ENCODE data around the gene FHL1. TPM values are rescaled to one million over a fixed set of nuclear protein-coding genes. Genes with fewer than 3 reads are reported as not detected.

The FHL1 gene
- total RNA-seq, 1 experiment from 2014 or later = 20.0 TPM

DNA sequence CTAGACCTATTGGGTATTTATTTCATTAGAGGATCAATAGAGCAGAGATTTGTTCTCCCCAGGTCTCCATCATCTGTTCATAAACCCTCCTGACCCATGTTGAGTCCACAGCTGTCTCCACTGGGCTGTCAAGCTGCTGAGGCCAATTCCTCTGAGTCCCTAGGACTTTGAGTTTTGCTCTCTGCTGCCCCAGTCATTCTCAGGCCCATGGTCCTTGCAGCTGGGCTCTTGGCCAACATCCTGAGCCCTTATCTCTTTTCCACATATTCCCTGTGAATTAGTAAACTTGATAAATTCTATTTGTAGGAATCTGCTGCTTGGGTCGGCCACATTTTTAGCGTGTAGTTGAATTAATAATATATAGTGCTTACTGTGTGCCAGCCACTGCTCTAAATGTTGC is 41.9 kb downstream of the FHL1 start:
- Histone ChIP-seq H3K27ac (ENCODE audit: low read depth, low read length) (no peak overlapping the region), H3K4me3 (replicated peaks in 1 of 2; ENCODE audit: low read depth in 1 of 2, low read length in 2 of 2) (no peak overlapping the region), H2AFZ (ENCODE audit: low read depth, low read length, poor library complexity, severe bottlenecking) (no peak overlapping the region), H3K9me2 (ENCODE audit: insufficient read depth) (no peaks in the 10 kb centered on the region), H3K27me3 (ENCODE audit: insufficient read depth, low read length) (no peaks in the 10 kb centered on the region), H3K4me2 (ENCODE audit: low read length) (no peak overlapping the region), H4K20me1 (ENCODE audit: insufficient read depth) (no peaks in the 10 kb centered on the region), H3K36me3 (ENCODE audit: control insufficient read depth in 1 of 2, insufficient read depth in 2 of 2, low read length in 2 of 2) (no peaks in the 10 kb centered on the region), H3K79me2 (ENCODE audit: insufficient read depth, low read length) (no peaks in the 10 kb centered on the region), H3K9me3 (ENCODE audit: control insufficient read depth in 1 of 2, insufficient read depth in 1 of 2, low read depth in 1 of 2, low read length in 2 of 2) (no peaks in the 10 kb centered on the region), H3K9ac (ENCODE audit: low read length) (no peak overlapping the region), H3K4me1 (ENCODE audit: control insufficient read depth in 1 of 2, insufficient read depth in 2 of 2, low read length in 2 of 2) (peaks cover 7 to 11% of the 10 kb centered on the region in 2 experiments; a peak in 3 of 4 replicates)
- ChIA-PET CTCF (no interaction called here), POLR2A (no interaction called here), RAD21 (ENCODE audit: low non-redundant PET in 1 of 2, low total read pairs in 2 of 2, uncharacterized antibody in 2 of 2, unreplicated experiment in 2 of 2) (no interaction called here)
- DNase-seq (ENCODE audit: low read depth, low spot score) = no peak
- no TSS peak for BruUV-seq (replicated peaks)
- ATAC-seq = no peak
- intact Hi-C loops (cut with micrococcal nuclease) = no loop called here
- TF ChIP-seq SP1 (IDR thresholded peaks at IDR 0.05; ENCODE audit: low read depth) = no peak
- TF ChIP-seq CBX3 (IDR thresholded peaks at IDR 0.05; ENCODE audit: low read depth) = no peak
- TF ChIP-seq, protein P1, sequence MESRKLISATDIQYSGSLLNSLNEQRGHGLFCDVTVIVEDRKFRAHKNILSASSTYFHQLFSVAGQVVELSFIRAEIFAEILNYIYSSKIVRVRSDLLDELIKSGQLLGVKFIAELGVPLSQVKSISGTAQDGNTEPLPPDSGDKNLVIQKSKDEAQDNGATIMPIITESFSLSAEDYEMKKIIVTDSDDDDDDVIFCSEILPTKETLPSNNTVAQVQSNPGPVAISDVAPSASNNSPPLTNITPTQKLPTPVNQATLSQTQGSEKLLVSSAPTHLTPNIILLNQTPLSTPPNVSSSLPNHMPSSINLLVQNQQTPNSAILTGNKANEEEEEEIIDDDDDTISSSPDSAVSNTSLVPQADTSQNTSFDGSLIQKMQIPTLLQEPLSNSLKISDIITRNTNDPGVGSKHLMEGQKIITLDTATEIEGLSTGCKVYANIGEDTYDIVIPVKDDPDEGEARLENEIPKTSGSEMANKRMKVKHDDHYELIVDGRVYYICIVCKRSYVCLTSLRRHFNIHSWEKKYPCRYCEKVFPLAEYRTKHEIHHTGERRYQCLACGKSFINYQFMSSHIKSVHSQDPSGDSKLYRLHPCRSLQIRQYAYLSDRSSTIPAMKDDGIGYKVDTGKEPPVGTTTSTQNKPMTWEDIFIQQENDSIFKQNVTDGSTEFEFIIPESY (IDR thresholded peaks at IDR 0.05; ENCODE audit: extremely low read depth, insufficient replicate concordance, low read length) = no peak
- no peak for TF ChIP-seq SRF (IDR thresholded peaks at IDR 0.05; ENCODE audit: low read depth)
- no peak for TF ChIP-seq RAD21 (IDR thresholded peaks at IDR 0.05; ENCODE audit: low read depth)

DNA sequence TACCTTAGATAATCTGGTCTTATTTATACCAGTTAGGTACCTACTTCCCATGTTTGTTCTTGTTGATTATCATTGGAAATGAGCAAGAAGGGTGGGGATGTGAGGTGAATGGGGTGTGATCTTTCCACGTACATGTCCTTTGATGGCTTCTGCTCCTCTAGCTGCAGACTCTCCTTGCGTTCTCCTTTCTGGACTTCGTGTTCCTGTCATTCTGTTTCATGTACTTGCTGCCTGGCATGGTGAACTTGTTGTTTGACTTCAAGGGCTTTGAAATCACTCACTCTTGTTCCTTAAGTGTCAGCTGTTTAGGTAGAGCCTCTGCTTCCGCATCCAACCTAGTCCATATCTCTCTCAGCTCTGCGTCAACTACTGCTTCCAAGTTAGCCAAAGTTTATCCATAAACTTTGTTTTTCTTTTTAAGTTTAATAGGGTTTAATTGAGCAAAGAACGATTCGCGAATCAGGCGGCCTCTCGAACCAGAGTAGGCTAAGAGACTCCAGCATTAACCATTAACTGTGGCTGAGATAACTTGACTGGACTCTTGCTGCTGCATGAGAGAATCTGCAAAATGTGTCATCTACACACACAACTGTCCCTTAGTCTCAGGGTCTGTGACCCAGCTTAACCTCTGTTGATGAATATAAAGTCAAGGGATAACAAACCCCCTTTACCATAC is 42.8 kb downstream of the FHL1 start:
- H3K4me1 ChIP-seq (ENCODE audit: control insufficient read depth in 1 of 2, insufficient read depth in 2 of 2, low read length in 2 of 2) = peaks cover 5 to 9% of the 10 kb centered on the region in 2 experiments; a peak in 3 of 4 replicates
- no peak overlapping the region for H3K27ac ChIP-seq (ENCODE audit: low read depth, low read length)
- BruUV-seq (replicated peaks) = no TSS peak
- H3K4me2 ChIP-seq (ENCODE audit: low read length) = no peak overlapping the region
- H3K27me3 ChIP-seq (ENCODE audit: insufficient read depth, low read length) = no peaks in the 10 kb centered on the region
- no peaks in the 10 kb centered on the region for H3K9me3 ChIP-seq (ENCODE audit: control insufficient read depth in 1 of 2, insufficient read depth in 1 of 2, low read depth in 1 of 2, low read length in 2 of 2)
- ChIA-PET RAD21 (ENCODE audit: low non-redundant PET in 1 of 2, low total read pairs in 2 of 2, uncharacterized antibody in 2 of 2, unreplicated experiment in 2 of 2) (no interaction called here), POLR2A (no interaction called here), CTCF (interaction anchor here (1.5 kb wide), 1 partner anchor 27 kb away, joined by 4 read pairs; no protein-coding TSS in a partner anchor)
- no peaks in the 10 kb centered on the region for H3K9me2 ChIP-seq (ENCODE audit: insufficient read depth)
- no peak overlapping the region for H3K9ac ChIP-seq (ENCODE audit: low read length)
- H3K36me3 ChIP-seq (ENCODE audit: control insufficient read depth in 1 of 2, insufficient read depth in 2 of 2, low read length in 2 of 2) = no peaks in the 10 kb centered on the region
- ATAC-seq = no peak
- TF ChIP-seq SRF (IDR thresholded peaks at IDR 0.05; ENCODE audit: low read depth) = no peak
- no peak for TF ChIP-seq POLR2A (IDR thresholded peaks at IDR 0.05; ENCODE audit: borderline replicate concordance, extremely low read depth, insufficient read depth, insufficient read length)
- no peak for TF ChIP-seq EZH2phosphoT487 (IDR thresholded peaks at IDR 0.05; ENCODE audit: borderline replicate concordance)
- TF ChIP-seq, protein P2, sequence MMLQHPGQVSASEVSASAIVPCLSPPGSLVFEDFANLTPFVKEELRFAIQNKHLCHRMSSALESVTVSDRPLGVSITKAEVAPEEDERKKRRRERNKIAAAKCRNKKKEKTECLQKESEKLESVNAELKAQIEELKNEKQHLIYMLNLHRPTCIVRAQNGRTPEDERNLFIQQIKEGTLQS (IDR thresholded peaks at IDR 0.05) = no peak
- no peak for TF ChIP-seq ZFX (IDR thresholded peaks at IDR 0.05)
- no peak for TF ChIP-seq RAD21 (IDR thresholded peaks at IDR 0.05; ENCODE audit: low read depth)
- no peaks in the 10 kb centered on the region for H4K20me1 ChIP-seq (ENCODE audit: insufficient read depth)
- no peak overlapping the region for H3K4me3 ChIP-seq (replicated peaks in 1 of 2; ENCODE audit: low read depth in 1 of 2, low read length in 2 of 2)
- H3K79me2 ChIP-seq (ENCODE audit: insufficient read depth, low read length) = no peaks in the 10 kb centered on the region
- no peak for DNase-seq (ENCODE audit: low read depth, low spot score)
- intact Hi-C loops (cut with micrococcal nuclease) = no loop called here
- H2AFZ ChIP-seq (ENCODE audit: low read depth, low read length, poor library complexity, severe bottlenecking) = no peak overlapping the region
